ENCODE results near the gene GRN. TPM values are rescaled to one million over a fixed set of nuclear protein-coding genes. Genes with fewer than 3 reads are reported as not detected.

The GRN gene
- total RNA-seq, 3 donors from 2014 or later: 282 to 500 (median 411) TPM

- ATAC-seq (no peak), DNase-seq (no peak)
- no peak overlapping the region for H3K4me3 ChIP-seq
- TF ChIP-seq CTCF (IDR thresholded peaks at IDR 0.05): no peak
- peaks cover 15% of the 10 kb centered on the region for H3K4me1 ChIP-seq (ENCODE audit: low read depth)
- no peaks in the 10 kb centered on the region for H3K36me3 ChIP-seq (ENCODE audit: low read depth)
- no peaks in the 10 kb centered on the region for H3K9me3 ChIP-seq
- intact Hi-C loops (cut with DNase I, micrococcal nuclease): no loop called here
These were observed 39.2 kb downstream of the GRN start for GRCh38 chr17:44384281-44384822.

GRCh38 chr17:44384823-44385286, 39.8 kb downstream of the GRN start:
- no peaks in the 10 kb centered on the region for H3K9me3 ChIP-seq
- peak; percentile 9 for ATAC-seq
- intact Hi-C loops (cut with DNase I, micrococcal nuclease): no loop called here

GRCh38 chr17:44385287-44386181, 40.4 kb downstream of the GRN start:
- ATAC-seq (peak; percentile 93), DNase-seq (peak; percentile 76 to 83 (median 80))
- TF ChIP-seq CTCF (IDR thresholded peaks at IDR 0.05): no peak
- Histone ChIP-seq H3K4me1 (ENCODE audit: low read depth) (peaks cover 15% of the 10 kb centered on the region), H3K9me3 (no peaks in the 10 kb centered on the region), H3K36me3 (ENCODE audit: low read depth) (no peaks in the 10 kb centered on the region), H3K4me3 (no peak overlapping the region)
- intact Hi-C loops (cut with DNase I, micrococcal nuclease): no loop called here

More at GRCh38 chr17:44384823-44385286, 39.8 kb downstream of the GRN start:
- H3K36me3 ChIP-seq (ENCODE audit: low read depth): no peaks in the 10 kb centered on the region
- H3K4me3 ChIP-seq: no peak overlapping the region
- peak in 1 of 3 donors; percentile 8 for DNase-seq
- TF ChIP-seq CTCF (IDR thresholded peaks at IDR 0.05): no peak
- peaks cover 15% of the 10 kb centered on the region for H3K4me1 ChIP-seq (ENCODE audit: low read depth)

GRCh38 chr17:44386182-44386525, 41.1 kb downstream of the GRN start:
- peaks cover 15% of the 10 kb centered on the region for H3K4me1 ChIP-seq (ENCODE audit: low read depth)
- ATAC-seq (no peak), DNase-seq (no peak)
- no peak overlapping the region for H3K4me3 ChIP-seq
- intact Hi-C loops (cut with DNase I, micrococcal nuclease): no loop called here
- no peaks in the 10 kb centered on the region for H3K36me3 ChIP-seq (ENCODE audit: low read depth)
- no peak for TF ChIP-seq CTCF (IDR thresholded peaks at IDR 0.05)
- H3K9me3 ChIP-seq: no peaks in the 10 kb centered on the region

GRCh38 chr17:44387804-44388203, 42.7 kb downstream of the GRN start:
- Histone ChIP-seq H3K4me1 (ENCODE audit: low read depth) (peaks cover 15% of the 10 kb centered on the region), H3K36me3 (ENCODE audit: low read depth) (no peaks in the 10 kb centered on the region), H3K9me3 (no peaks in the 10 kb centered on the region), H3K4me3 (no peak overlapping the region)
- DNase-seq: no peak
- no peak for ATAC-seq
- intact Hi-C loops (cut with DNase I, micrococcal nuclease): no loop called here
- no peak for TF ChIP-seq CTCF (IDR thresholded peaks at IDR 0.05)
